ENCODE data around the gene SPRY4. TPM values are rescaled to one million over a fixed set of nuclear protein-coding genes. Genes with fewer than 3 reads are reported as not detected.
"Not testable (repeated sequence)": the region's sequence is repeated elsewhere in the genome, so short reads cannot be mapped to it uniquely, and the experiment has no call there.

SPRY4 gene
- polyA plus RNA-seq, 2 of the 4 experiments (the other 2 are of a cell fraction) = 3.4 to 5.7 TPM

- TF ChIP-seq HMGXB4 (CRISPR knock-in tag; IDR thresholded peaks at IDR 0.05; ENCODE audit: borderline replicate concordance) = no peak
These were observed 25.2 kb upstream of the SPRY4 start (continued) for GRCh38 chr5:142350021-142350420.

DNA sequence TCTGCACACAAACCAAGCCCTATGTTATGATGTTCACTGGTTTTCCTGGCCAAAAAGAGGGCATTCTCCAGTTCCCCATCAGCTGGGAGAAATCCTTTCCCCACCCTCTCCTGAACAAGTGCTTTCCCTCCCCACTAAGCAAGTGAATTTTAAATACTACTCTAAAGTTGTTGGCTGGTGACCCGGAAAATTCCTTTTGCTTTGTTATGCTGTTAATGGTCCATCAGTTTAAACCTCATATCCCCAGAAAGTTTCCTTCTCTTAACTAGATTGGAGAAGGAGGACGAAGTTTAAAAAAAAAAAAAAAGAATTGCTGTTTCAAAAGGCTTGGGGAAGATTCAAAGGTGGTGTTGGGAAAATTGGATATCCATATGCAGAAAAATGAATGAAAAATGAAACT lies 21.9 kb upstream of the SPRY4 start:
- Histone ChIP-seq H3K4me1 (no peaks in the 10 kb centered on the region), H3K4me2 (no peak overlapping the region), H3K4me3 (no peak overlapping the region), H3K9me3 (peaks cover 28% of the 10 kb centered on the region), H3K27ac (no peak overlapping the region)
- TF ChIP-seq, protein P1, sequence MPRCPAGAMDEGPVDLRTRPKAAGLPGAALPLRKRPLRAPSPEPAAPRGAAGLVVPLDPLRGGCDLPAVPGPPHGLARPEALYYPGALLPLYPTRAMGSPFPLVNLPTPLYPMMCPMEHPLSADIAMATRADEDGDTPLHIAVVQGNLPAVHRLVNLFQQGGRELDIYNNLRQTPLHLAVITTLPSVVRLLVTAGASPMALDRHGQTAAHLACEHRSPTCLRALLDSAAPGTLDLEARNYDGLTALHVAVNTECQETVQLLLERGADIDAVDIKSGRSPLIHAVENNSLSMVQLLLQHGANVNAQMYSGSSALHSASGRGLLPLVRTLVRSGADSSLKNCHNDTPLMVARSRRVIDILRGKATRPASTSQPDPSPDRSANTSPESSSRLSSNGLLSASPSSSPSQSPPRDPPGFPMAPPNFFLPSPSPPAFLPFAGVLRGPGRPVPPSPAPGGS (IDR thresholded peaks at IDR 0.05) = no peak
- no peak for TF ChIP-seq ESRRA (IDR thresholded peaks at IDR 0.05; ENCODE audit: borderline replicate concordance, low read length)
- TF ChIP-seq, protein P2, sequence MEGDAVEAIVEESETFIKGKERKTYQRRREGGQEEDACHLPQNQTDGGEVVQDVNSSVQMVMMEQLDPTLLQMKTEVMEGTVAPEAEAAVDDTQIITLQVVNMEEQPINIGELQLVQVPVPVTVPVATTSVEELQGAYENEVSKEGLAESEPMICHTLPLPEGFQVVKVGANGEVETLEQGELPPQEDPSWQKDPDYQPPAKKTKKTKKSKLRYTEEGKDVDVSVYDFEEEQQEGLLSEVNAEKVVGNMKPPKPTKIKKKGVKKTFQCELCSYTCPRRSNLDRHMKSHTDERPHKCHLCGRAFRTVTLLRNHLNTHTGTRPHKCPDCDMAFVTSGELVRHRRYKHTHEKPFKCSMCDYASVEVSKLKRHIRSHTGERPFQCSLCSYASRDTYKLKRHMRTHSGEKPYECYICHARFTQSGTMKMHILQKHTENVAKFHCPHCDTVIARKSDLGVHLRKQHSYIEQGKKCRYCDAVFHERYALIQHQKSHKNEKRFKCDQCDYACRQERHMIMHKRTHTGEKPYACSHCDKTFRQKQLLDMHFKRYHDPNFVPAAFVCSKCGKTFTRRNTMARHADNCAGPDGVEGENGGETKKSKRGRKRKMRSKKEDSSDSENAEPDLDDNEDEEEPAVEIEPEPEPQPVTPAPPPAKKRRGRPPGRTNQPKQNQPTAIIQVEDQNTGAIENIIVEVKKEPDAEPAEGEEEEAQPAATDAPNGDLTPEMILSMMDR (IDR thresholded peaks at IDR 0.05) = no peak
- TF ChIP-seq RFX5 (IDR thresholded peaks at IDR 0.05) = no peak
- TF ChIP-seq GATA3 (IDR thresholded peaks at IDR 0.05; ENCODE audit: borderline replicate concordance) = no peak
- no peak for TF ChIP-seq ZFP36 (IDR thresholded peaks at IDR 0.05; ENCODE audit: borderline replicate concordance, partially characterized antibody)
- TF ChIP-seq NFE2L2 (conservative IDR thresholded peaks at IDR 0.05; ENCODE audit: low read length) = no peak
- TF ChIP-seq RARB (CRISPR knock-in tag; IDR thresholded peaks at IDR 0.05) = no peak
- no peak for TF ChIP-seq TP53 (CRISPR knock-in tag; IDR thresholded peaks at IDR 0.05)
- TF ChIP-seq FOSB (CRISPR knock-in tag; IDR thresholded peaks at IDR 0.05) = no peak
- no peak for TF ChIP-seq NPAS2 (CRISPR knock-in tag; IDR thresholded peaks at IDR 0.05; ENCODE audit: borderline replicate concordance)
- no peak for TF ChIP-seq ZSCAN20 (CRISPR knock-in tag; IDR thresholded peaks at IDR 0.05)
- no peak for TF ChIP-seq HDAC2 (IDR thresholded peaks at IDR 0.05)
- TF ChIP-seq EHMT2 (IDR thresholded peaks at IDR 0.05; ENCODE audit: low read depth) = no peak
- TF ChIP-seq POLR2AphosphoS2 (conservative IDR thresholded peaks at IDR 0.05; ENCODE audit: low read length) = no peak
- TF ChIP-seq, protein P3, sequence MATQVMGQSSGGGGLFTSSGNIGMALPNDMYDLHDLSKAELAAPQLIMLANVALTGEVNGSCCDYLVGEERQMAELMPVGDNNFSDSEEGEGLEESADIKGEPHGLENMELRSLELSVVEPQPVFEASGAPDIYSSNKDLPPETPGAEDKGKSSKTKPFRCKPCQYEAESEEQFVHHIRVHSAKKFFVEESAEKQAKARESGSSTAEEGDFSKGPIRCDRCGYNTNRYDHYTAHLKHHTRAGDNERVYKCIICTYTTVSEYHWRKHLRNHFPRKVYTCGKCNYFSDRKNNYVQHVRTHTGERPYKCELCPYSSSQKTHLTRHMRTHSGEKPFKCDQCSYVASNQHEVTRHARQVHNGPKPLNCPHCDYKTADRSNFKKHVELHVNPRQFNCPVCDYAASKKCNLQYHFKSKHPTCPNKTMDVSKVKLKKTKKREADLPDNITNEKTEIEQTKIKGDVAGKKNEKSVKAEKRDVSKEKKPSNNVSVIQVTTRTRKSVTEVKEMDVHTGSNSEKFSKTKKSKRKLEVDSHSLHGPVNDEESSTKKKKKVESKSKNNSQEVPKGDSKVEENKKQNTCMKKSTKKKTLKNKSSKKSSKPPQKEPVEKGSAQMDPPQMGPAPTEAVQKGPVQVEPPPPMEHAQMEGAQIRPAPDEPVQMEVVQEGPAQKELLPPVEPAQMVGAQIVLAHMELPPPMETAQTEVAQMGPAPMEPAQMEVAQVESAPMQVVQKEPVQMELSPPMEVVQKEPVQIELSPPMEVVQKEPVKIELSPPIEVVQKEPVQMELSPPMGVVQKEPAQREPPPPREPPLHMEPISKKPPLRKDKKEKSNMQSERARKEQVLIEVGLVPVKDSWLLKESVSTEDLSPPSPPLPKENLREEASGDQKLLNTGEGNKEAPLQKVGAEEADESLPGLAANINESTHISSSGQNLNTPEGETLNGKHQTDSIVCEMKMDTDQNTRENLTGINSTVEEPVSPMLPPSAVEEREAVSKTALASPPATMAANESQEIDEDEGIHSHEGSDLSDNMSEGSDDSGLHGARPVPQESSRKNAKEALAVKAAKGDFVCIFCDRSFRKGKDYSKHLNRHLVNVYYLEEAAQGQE (IDR thresholded peaks at IDR 0.05) = no peak
- TF ChIP-seq MAFK (IDR thresholded peaks at IDR 0.05; ENCODE audit: partially characterized antibody) = no peak
- no peak for TF ChIP-seq POLR2A (IDR thresholded peaks at IDR 0.05; ENCODE audit: low read length)
- no peak for TF ChIP-seq CHD4 (IDR thresholded peaks at IDR 0.05; ENCODE audit: borderline replicate concordance)
- TF ChIP-seq USF2 (IDR thresholded peaks at IDR 0.05) = no peak
- no peak for ATAC-seq
- ChIA-PET CTCF (no interaction called here), POLR2A (no interaction called here)
- WGBS (ENCODE audit: missing lambda C conversion rate) = 87% methylated on average over 2 of the region's 2 CpGs
- no peak for DNase-seq (ENCODE audit: low read depth in 1 of 2, low spot score in 1 of 2)
- no peak for FAIRE-seq

- not testable (repeated sequence) for H3K4me1 ChIP-seq; H3K27ac ChIP-seq; ATAC-seq; FAIRE-seq; H3K4me2 ChIP-seq; DNase-seq (ENCODE audit: low read depth in 1 of 2, low spot score in 1 of 2); H3K4me3 ChIP-seq
- ChIA-PET CTCF (interaction anchor here (0.8 to 1.7 kb wide), 5 partner anchors 19 to 203 kb away, joined by 3 to 6 read pairs (median 3); no protein-coding TSS in a partner anchor), POLR2A (interaction anchor here (0.6 to 1.5 kb wide), 2 partner anchors 12 to 20 kb away, joined by 4 to 6 read pairs; partner anchors contain the start of gene SPRY4)
- peaks cover 28% of the 10 kb centered on the region for H3K9me3 ChIP-seq
- 79% methylated on average over 3 of the region's 3 CpGs for WGBS (ENCODE audit: missing lambda C conversion rate)
These were observed 20.1 kb upstream of the SPRY4 start for GRCh38 chr5:142344915-142345314.

Data from A549 (cell line).